A549 (cell line): ENCODE results near the gene MR1. TPM values are rescaled to one million over a fixed set of nuclear protein-coding genes. Genes with fewer than 3 reads are reported as not detected.
A peak's percentile ranks its signal among the peaks of the same experiment; 100 is the strongest.

Experiments
- BCL3 ChIP-seq: fragments of >200 bp; sonication (Bioruptor Twin); formaldehyde crosslinking; IDR thresholded peaks from 3 replicates; pipeline ENCODE4 v1.6.1; 2016
- BHLHE40 ChIP-seq: IDR thresholded peaks from 2 replicates; pipeline ENCODE4 v1.6.1; 2012; ENCODE audit warnings: low read depth, low read length, inconsistent platforms
- CBX2 ChIP-seq: fragments of 200-600 bp; sonication (generic); IDR thresholded peaks from 2 replicates; pipeline ENCODE4 v1.6.1; 2016; ENCODE audit warnings: low read depth, mild to moderate bottlenecking, borderline replicate concordance
- CHD4 ChIP-seq: fragments of 200-600 bp; sonication (generic); IDR thresholded peaks from 2 replicates; pipeline ENCODE4 v1.6.1; 2016; ENCODE audit warnings: antibody characterized with exemption, mild to moderate bottlenecking, borderline replicate concordance
- CTCF ChIP-seq: fragments of >200 bp; sonication (Bioruptor Twin); formaldehyde crosslinking; IDR thresholded peaks from 3 replicates; pipeline ENCODE4 v1.5.1; 2016
- E2F6 ChIP-seq: IDR thresholded peaks from 2 replicates; pipeline ENCODE4 v1.6.1; 2012; ENCODE audit warnings: low read depth, borderline replicate concordance
- EHF ChIP-seq: fragments of 250-450 bp; sonication (Bioruptor Pico); IDR thresholded peaks from 2 replicates; pipeline ENCODE4 v1.5.0; 2020; ENCODE audit warnings: mild to moderate bottlenecking
- EHMT2 ChIP-seq: fragments of 200-600 bp; sonication (generic); IDR thresholded peaks from 2 replicates; pipeline ENCODE4 v1.6.1; 2016; ENCODE audit warnings: antibody characterized with exemption, low read depth, mild to moderate bottlenecking, moderate library complexity
- FOSL2 ChIP-seq, 2 experiments: fragments of 450-650 bp in 1 of 2; fragments of >200 bp in 1 of 2; sonication (Bioruptor Twin) in 1 of 2; formaldehyde crosslinking; IDR thresholded peaks; 2 replicates each; pipeline versions ENCODE4 v1.5.0 to v1.6.1; 2016 to 2020; ENCODE audit warnings: mild to moderate bottlenecking in 1 of 2, moderate library complexity in 1 of 2
- FOXS1 ChIP-seq: fragments of 250-450 bp; sonication (Bioruptor Pico); IDR thresholded peaks from 2 replicates; pipeline ENCODE4 v1.5.0; 2020; ENCODE audit warnings: mild to moderate bottlenecking, moderate library complexity
- GATA3 ChIP-seq: IDR thresholded peaks from 2 replicates; pipeline ENCODE4 v1.6.1; 2012; ENCODE audit warnings: borderline replicate concordance
- HEYL ChIP-seq: fragments of 250-450 bp; sonication (Bioruptor Pico); IDR thresholded peaks from 2 replicates; pipeline ENCODE4 v1.8.0; 2021; ENCODE audit warnings: mild to moderate bottlenecking, moderate library complexity
- HOXA7 ChIP-seq: fragments of 250-450 bp; sonication (Bioruptor Pico); IDR thresholded peaks from 2 replicates; pipeline ENCODE4 v1.5.0; 2020; ENCODE audit warnings: mild to moderate bottlenecking, moderate library complexity
- HOXB13 ChIP-seq: fragments of 250-450 bp; sonication (Bioruptor Pico); IDR thresholded peaks from 2 replicates; pipeline ENCODE4 v1.5.0; 2020; ENCODE audit warnings: low read depth, mild to moderate bottlenecking, moderate library complexity
- HOXB5 ChIP-seq: fragments of 250-450 bp; sonication (Bioruptor Pico); IDR thresholded peaks from 2 replicates; pipeline ENCODE4 v1.5.0; 2020; ENCODE audit warnings: mild to moderate bottlenecking, moderate library complexity
- JUN ChIP-seq, 2 experiments: fragments of >200 bp; sonication (Bioruptor Twin); formaldehyde crosslinking; IDR thresholded peaks; 2 replicates in 1 of 2; 3 replicates in 1 of 2; pipeline ENCODE4 v1.6.1; 2016 to 2017
- JUNB ChIP-seq: fragments of >200 bp; sonication (Bioruptor Twin); formaldehyde crosslinking; IDR thresholded peaks from 2 replicates; pipeline ENCODE4 v1.6.1; 2016
- KDM5A ChIP-seq: fragments of 200-600 bp; sonication (generic); IDR thresholded peaks from 2 replicates; pipeline ENCODE4 v1.6.1; 2016; ENCODE audit warnings: antibody characterized with exemption, mild to moderate bottlenecking
- MAFK ChIP-seq: fragments of 450-650 bp; IDR thresholded peaks from 2 replicates; pipeline ENCODE4 v1.6.1; 2014; ENCODE audit not compliant: partially characterized antibody
- MAZ ChIP-seq: fragments of 150-350 bp; IDR thresholded peaks from 2 replicates; pipeline ENCODE4 v1.6.1; 2014; ENCODE audit warnings: antibody characterized with exemption, low read depth, low read length, borderline replicate concordance
- NPAS2 ChIP-seq: fragments of 250-450 bp; sonication (Bioruptor Pico); IDR thresholded peaks from 2 replicates; pipeline ENCODE4 v1.8.0; 2022; ENCODE audit warnings: mild to moderate bottlenecking, moderate library complexity, borderline replicate concordance
- NR3C1 ChIP-seq: fragments of >200 bp; sonication (Bioruptor Twin); formaldehyde crosslinking; IDR thresholded peaks from 3 replicates; pipeline ENCODE4 v1.6.1; 2017
- PHF8 ChIP-seq: fragments of 200-600 bp; sonication (generic); IDR thresholded peaks from 2 replicates; pipeline ENCODE4 v1.6.1; 2016; ENCODE audit warnings: low read depth, mild to moderate bottlenecking, antibody characterized with exemption, moderate library complexity, borderline replicate concordance
- RNF2 ChIP-seq: fragments of 200-600 bp; sonication (generic); IDR thresholded peaks from 2 replicates; pipeline ENCODE4 v1.6.1; 2016; ENCODE audit warnings: low read depth, mild to moderate bottlenecking, antibody characterized with exemption, moderate library complexity, borderline replicate concordance
- SREBF2 ChIP-seq: fragments of 450-650 bp; IDR thresholded peaks from 2 replicates; pipeline ENCODE4 v1.6.1; 2014; ENCODE audit warnings: mild to moderate bottlenecking, moderate library complexity
- USF2 ChIP-seq: fragments of 450-650 bp; IDR thresholded peaks from 2 replicates; pipeline ENCODE4 v1.6.1; 2014; ENCODE audit warnings: antibody characterized with exemption
- ZC3H11A ChIP-seq: fragments of 450-650 bp; IDR thresholded peaks from 2 replicates; pipeline ENCODE4 v1.6.1; 2014; ENCODE audit warnings: antibody characterized with exemption, mild to moderate bottlenecking
- ZFP36 ChIP-seq: fragments of 450-650 bp; IDR thresholded peaks from 2 replicates; pipeline ENCODE4 v1.6.1; 2014; ENCODE audit warnings: borderline replicate concordance; ENCODE audit not compliant: partially characterized antibody
- ZNF302 ChIP-seq: fragments of 250-450 bp; sonication (Bioruptor Pico); IDR thresholded peaks from 2 replicates; pipeline ENCODE4 v1.9.0; 2021; ENCODE audit warnings: inconsistent platforms, mild to moderate bottlenecking, moderate library complexity
- ZSCAN20 ChIP-seq: fragments of 250-450 bp; sonication (Bioruptor Pico); IDR thresholded peaks from 2 replicates; pipeline ENCODE4 v1.8.0; 2022; ENCODE audit warnings: mild to moderate bottlenecking, moderate library complexity
- polyA plus RNA-seq, 4 experiments: library from polyadenylated mRNA; depleted of rRNA in 3 of 4; stranded (reverse); fragments of >200 nt; fragmentation: RNase III in 1 of 4; extraction: RNeasy Plus Mini Kit Qiagen cat#74134 plus additional on column Dnase treatment in 1 of 4; gene quantifications; 2 replicates in 3 of 4; 3 replicates in 1 of 4; pipeline ENCODE4 v1.2.3, GENCODE V29; 2011 to 2017
- TF ChIP-seq, protein P1 (sequence below): fragments of >200 bp; sonication (Bioruptor Twin); formaldehyde crosslinking; IDR thresholded peaks from 2 replicates; pipeline ENCODE4 v1.6.1; 2016
- TF ChIP-seq, protein P2 (sequence below): fragments of 150-350 bp; IDR thresholded peaks from 2 replicates; pipeline ENCODE4 v1.6.1; 2014; ENCODE audit warnings: low read depth, mild to moderate bottlenecking, low read length
- TF ChIP-seq, protein P3 (sequence below): IDR thresholded peaks from 2 replicates; pipeline ENCODE4 v1.6.1; 2012
- TF ChIP-seq, protein P4 (sequence below): fragments of 250-450 bp; sonication (Bioruptor Pico); IDR thresholded peaks from 2 replicates; pipeline ENCODE4 v1.5.0; 2020; ENCODE audit warnings: low read depth, mild to moderate bottlenecking, moderate library complexity

Gene MR1
- polyA plus RNA-seq, 2 of the 4 experiments (the other 2 are of a cell fraction): 8.3 to 17.2 TPM

DNA sequence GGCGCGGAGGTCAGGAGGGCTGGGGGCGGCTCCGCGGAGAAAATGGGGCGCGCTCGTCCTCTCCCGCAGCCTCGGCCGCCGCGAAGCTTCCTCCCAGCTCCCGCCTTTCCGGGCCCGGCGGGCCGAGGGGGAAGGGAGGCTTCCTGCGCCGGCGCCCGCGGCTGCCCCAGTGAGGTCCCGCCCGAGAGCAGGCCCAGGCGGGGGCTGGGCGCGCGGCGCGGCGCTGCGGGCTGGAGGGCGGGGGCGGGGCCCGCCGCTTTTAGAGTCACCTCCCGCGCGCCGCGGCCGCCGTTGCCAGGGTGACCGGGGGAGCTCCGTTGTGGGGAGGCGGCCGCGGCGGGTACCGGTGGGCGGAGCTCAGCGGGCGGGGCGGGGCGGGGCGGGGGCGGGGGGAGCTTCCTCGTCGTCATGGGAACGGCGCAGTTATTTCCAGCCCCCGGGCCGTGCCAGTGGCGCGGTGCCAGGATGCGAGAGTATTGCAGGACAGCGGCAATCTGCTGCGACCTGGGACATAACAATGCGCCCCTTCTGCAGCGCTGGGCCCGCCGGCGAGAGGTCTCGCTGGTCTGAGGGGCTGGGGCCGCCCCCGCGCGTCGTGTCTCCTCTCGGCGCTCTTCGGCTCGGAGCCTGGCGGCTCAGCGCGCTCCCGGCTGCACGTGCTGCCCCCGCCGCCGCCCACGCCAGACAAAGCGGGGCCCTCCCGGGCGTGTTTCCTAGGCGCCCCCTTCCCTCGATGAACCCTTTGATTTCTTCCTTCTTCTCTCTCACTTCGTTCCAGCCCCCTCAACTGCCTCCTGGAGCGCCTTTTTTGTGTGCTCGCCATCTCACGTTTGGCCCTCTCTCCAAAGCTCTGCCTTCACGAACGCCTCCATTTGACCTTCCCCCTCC is 71.6 kb downstream of the MR1 start (continued):
- TF ChIP-seq PHF8 (0 out of 2 replicates have a peak, but pooled peaks have one; percentile 70), ZC3H11A (no peak), CTCF (no peak), NR3C1 (no peak), JUN (IDR thresholded peaks at IDR 0.05) (peak; percentile 22 to 94; a peak in 4 of 5 replicates), ZFP36 (no peak), ZSCAN20 (no peak), EHF (CRISPR knock-in tag) (peak; percentile 62; the same call in 1 of the 2 replicates), BHLHE40 (peak; percentile 64), ZNF302 (CRISPR knock-in tag) (peak; percentile 69; the same call in 1 of the 2 replicates), HOXA7 (0 out of 2 replicates have a peak, but pooled peaks have one; percentile 25), GATA3 (no peak), MAFK (no peak), HEYL (no peak), FOXS1 (CRISPR knock-in tag) (peak; percentile 54; the same call in 1 of the 2 replicates), BCL3 (peak; percentile 84; the same call in 2 of the 3 replicates), KDM5A (no peak), HOXB5 (CRISPR knock-in tag) (peak; percentile 84; the same call in 1 of the 2 replicates), FOSL2 (IDR thresholded peaks at IDR 0.05) (no peak), FOSL2 (CRISPR knock-in tag; IDR thresholded peaks at IDR 0.05) (no peak), USF2 (0 out of 2 replicates have a peak, but pooled peaks have one; percentile 12), HOXB13 (CRISPR knock-in tag) (peak; percentile 95), EHMT2 (no peak), JUNB (no peak), CBX2 (no peak), MAZ (no peak; the same call in 1 of the 2 replicates), NPAS2 (CRISPR knock-in tag) (peak; percentile 16; the same call in 1 of the 2 replicates), CHD4 (no peak), SREBF2 (no peak), E2F6 (peak; percentile 93), RNF2 (peak; percentile 49; the same call in 1 of the 2 replicates)
- TF ChIP-seq, protein P1, sequence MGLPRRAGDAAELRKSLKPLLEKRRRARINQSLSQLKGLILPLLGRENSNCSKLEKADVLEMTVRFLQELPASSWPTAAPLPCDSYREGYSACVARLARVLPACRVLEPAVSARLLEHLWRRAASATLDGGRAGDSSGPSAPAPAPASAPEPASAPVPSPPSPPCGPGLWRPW: no peak
- TF ChIP-seq, protein P2, sequence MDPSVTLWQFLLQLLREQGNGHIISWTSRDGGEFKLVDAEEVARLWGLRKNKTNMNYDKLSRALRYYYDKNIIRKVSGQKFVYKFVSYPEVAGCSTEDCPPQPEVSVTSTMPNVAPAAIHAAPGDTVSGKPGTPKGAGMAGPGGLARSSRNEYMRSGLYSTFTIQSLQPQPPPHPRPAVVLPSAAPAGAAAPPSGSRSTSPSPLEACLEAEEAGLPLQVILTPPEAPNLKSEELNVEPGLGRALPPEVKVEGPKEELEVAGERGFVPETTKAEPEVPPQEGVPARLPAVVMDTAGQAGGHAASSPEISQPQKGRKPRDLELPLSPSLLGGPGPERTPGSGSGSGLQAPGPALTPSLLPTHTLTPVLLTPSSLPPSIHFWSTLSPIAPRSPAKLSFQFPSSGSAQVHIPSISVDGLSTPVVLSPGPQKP: no peak
- TF ChIP-seq, protein P3, sequence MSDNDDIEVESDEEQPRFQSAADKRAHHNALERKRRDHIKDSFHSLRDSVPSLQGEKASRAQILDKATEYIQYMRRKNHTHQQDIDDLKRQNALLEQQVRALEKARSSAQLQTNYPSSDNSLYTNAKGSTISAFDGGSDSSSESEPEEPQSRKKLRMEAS: peak; percentile 91
- TF ChIP-seq, protein P4, sequence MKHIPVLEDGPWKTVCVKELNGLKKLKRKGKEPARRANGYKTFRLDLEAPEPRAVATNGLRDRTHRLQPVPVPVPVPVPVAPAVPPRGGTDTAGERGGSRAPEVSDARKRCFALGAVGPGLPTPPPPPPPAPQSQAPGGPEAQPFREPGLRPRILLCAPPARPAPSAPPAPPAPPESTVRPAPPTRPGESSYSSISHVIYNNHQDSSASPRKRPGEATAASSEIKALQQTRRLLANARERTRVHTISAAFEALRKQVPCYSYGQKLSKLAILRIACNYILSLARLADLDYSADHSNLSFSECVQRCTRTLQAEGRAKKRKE (CRISPR knock-in tag): peak; percentile 93; the same call in 1 of the 2 replicates
